Fibroblast of villous mesenchyme (primary cell): ENCODE measurements around the gene SORCS3. TPM values are rescaled to one million over a fixed set of nuclear protein-coding genes. Genes with fewer than 3 reads are reported as not detected.

Experiments
- DNase-seq: peaks from one replicate; pipeline ENCODE4 v3.0.0-alpha.2; 2010; ENCODE audit warnings: low read depth
- H3K4me3 ChIP-seq: 2 replicates; pipeline ENCODE4 v1.5.1; 2011; ENCODE audit warnings: low read depth, mild to moderate bottlenecking, low read length
- total RNA-seq: library from RNA; depleted of rRNA; stranded (reverse); fragments of >200 nt; gene quantifications from 2 replicates; pipeline ENCODE4 v1.2.3, GENCODE V29; 2012
- TF ChIP-seq, protein P1 (sequence below): IDR thresholded peaks from 2 replicates; pipeline ENCODE4 v1.5.1; 2012; ENCODE audit warnings: low read depth, mild to moderate bottlenecking, low read length; ENCODE audit not compliant: insufficient read depth

SORCS3 gene
- total RNA-seq, 1 donor, result not detected

DNA sequence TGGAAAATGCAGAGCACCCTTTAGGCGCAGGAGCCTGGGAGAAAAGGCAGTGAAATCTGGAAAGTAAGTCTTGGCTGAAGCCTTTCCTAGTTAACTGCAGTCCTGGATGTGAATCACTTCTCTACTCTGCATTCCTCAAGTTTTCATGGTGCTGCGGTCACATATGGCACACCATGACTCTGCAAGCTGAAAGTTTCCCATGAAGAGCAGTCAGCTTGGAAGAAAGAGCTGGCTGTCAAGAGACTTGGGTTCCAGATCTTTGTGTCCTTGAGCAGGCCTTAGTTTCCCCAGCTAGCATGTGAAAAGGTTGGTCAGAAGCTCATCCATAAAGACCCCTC, 548.3 kb downstream of the SORCS3 start:
- DNase-seq, result no peak
- TF ChIP-seq, protein P1, sequence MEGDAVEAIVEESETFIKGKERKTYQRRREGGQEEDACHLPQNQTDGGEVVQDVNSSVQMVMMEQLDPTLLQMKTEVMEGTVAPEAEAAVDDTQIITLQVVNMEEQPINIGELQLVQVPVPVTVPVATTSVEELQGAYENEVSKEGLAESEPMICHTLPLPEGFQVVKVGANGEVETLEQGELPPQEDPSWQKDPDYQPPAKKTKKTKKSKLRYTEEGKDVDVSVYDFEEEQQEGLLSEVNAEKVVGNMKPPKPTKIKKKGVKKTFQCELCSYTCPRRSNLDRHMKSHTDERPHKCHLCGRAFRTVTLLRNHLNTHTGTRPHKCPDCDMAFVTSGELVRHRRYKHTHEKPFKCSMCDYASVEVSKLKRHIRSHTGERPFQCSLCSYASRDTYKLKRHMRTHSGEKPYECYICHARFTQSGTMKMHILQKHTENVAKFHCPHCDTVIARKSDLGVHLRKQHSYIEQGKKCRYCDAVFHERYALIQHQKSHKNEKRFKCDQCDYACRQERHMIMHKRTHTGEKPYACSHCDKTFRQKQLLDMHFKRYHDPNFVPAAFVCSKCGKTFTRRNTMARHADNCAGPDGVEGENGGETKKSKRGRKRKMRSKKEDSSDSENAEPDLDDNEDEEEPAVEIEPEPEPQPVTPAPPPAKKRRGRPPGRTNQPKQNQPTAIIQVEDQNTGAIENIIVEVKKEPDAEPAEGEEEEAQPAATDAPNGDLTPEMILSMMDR, result no peak
- H3K4me3 ChIP-seq, result no peak overlapping the region

DNA sequence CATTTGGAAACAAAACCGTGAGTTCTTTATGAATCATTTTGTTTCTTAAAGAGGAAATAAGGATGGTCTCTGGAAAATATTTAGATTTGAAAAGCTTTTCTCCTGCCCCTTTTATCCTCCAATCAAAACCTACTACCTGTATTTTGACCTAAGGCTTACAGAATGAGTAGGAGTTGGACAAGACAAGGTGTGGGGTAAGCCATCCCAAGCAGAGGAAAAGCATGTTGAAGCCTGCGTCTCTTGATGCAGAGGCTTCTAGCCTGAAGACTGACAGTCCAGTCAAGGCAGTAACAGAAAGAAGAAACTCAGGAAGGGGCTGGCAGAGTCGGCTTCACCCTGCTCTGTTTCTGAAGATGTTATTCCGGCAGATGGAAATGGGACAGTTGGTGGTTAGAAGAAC, 551.1 kb downstream of the SORCS3 start:
- no peak for DNase-seq
- TF ChIP-seq, protein P1, result no peak
- no peak overlapping the region for H3K4me3 ChIP-seq

DNA sequence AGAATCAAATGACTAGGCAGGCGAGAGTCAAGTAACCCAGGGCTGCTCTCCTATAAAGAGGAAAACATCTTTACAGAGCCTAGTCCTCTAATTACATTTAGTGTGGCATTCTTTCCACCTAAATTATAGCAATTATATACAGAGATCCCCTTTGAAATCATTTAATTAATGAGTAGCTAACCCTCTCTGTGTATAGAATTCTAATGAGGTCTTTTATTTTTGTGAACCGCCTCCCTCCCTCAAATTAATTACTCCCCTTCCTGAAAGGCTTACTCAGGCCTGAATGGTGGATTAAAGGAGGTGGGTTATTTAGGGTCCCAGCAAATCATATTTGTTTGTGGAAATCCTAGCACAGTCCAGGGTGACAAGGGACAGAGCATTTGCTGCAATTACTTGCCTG, 551.8 kb downstream of the SORCS3 start:
- no peak for DNase-seq
- TF ChIP-seq, protein P1, result no peak
- H3K4me3 ChIP-seq, result no peak overlapping the region

DNA sequence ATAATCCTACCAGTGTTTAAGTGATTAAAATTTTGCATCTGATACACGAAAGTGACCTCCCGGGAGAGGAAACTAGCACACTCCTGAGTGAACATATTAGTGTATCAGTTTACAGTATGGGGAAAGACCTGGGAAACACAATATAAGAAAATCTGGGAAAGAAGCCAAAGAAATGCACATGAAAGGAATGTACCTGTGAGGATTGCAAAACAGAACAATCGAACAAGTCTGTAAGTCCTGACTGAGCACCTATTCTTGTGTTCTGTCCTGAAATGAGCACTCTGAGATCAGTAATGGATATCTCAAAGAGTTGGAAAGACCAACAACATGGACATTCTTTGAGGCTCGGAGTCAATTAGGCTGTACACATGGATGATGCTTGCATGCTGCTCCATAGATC, 554.7 kb downstream of the SORCS3 start:
- no peak overlapping the region for H3K4me3 ChIP-seq
- TF ChIP-seq, protein P1, result no peak
- no peak for DNase-seq

DNA sequence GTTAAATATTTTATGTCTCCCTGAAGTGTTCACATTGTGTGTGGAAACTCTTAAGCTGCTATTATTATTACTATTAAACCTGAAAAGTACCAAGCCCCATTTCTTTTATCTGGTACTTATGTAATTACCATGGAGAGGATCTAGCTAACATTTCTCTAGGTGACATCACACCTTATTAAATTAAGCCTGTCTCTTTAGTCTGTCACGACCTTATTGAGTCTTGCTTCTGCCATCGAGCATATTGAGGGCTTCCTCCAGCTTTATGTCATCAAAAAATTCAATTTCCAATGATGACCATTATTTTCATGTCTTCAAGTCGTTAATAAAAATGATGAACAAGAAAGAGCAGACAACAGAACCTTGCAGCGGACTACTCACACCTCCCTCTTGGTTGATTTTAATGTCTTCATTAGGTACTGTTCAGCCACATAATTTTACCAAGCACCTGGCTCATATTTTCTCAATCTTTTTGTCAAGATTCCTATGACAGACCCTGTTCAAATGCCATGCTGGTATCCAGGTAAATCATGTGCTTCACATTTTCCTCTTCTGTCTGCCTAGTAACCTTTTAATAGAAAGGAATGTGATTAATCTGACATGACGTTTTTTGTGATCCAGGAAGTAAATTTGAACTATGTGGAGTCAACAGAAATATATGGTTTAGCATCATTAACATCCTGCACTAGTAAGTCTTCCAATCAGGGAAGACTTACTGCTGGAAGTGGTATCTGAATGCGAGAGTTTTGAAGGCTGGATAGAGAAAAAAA, 556.7 kb downstream of the SORCS3 start:
- no peak for DNase-seq
- TF ChIP-seq, protein P1, result no peak
- H3K4me3 ChIP-seq, result no peak overlapping the region

DNA sequence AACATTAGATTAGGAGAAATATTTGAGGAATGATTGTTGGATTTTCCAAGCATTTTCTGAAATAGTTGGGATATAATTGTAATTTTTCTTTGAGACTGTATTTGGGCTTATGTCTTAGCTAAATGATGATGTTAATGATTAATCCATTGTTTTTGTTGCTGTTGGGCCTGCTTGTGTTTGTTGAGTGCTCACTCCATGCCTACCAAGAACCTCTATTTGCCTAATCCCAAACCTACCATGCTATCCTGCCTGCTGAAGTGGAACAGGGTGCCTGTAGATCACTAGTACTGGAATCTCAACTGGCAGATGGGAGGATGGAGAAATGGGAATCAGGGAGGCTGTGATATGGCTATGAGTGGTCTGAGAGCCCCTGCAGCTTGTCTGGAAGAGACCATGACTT, 565.5 kb downstream of the SORCS3 start:
- TF ChIP-seq, protein P1, result no peak
- no peak for DNase-seq
- H3K4me3 ChIP-seq, result no peak overlapping the region

DNA sequence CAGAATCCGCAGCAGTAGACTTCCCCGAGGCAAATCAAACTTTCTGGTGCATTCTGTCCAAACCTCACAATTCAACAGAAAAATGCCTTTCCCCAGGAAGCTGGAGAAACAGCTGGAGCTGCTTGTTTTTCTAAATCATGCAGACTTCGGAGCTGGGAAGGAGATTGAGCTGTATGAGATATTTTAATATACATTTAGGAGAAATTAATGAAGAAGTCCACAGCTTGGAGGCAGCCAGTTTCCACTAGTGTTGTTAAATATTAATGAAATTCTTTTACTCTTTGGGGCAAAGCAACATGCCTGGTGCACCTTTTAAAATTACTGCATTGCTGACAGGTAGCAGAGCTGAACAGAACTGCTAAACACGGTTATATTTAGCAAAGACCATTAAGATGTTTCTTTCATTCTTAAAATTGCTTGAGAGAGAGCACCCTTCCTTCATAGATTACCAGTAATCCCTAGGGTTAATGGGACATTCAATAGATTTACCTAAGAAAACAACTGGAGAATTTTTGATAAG, 566.4 kb downstream of the SORCS3 start:
- no peak for DNase-seq
- TF ChIP-seq, protein P1, result no peak
- no peak overlapping the region for H3K4me3 ChIP-seq
